Lower leg skin (tissue), 3 donors: Measurements from ENCODE around the gene RAD51.

Source experiments
- CTCF ChIP-seq, 3 donors: fragments of 450-650 bp; IDR thresholded peaks; one replicate each; pipeline ENCODE4 v1.5.1; 2016; ENCODE audit warnings: antibody characterized with exemption in 3 of 3, mild to moderate bottlenecking in 3 of 3, moderate library complexity in 2 of 3
- POLR2A ChIP-seq, 2 donors: fragments of 450-650 bp; IDR thresholded peaks; one replicate each; pipeline ENCODE4 v1.6.1; 2016 to 2017; ENCODE audit warnings: antibody characterized with exemption in 2 of 2, mild to moderate bottlenecking in 1 of 2, moderate library complexity in 1 of 2

GRCh38 chr15:40762919-40763800, 68.2 kb downstream of the RAD51 start:
- TF ChIP-seq CTCF (IDR thresholded peaks at IDR 0.05), result no peak
- no peak for TF ChIP-seq POLR2A (IDR thresholded peaks at IDR 0.05)
